Endothelial cell of umbilical vein (primary cell): ENCODE results near the gene CXCL9. TPM values are rescaled to one million over a fixed set of nuclear protein-coding genes. Genes with fewer than 3 reads are reported as not detected.

Experiments used
- BruUV-seq: library from RNA; stranded (reverse); fragments of 400-500 nt; replicated peaks from 2 replicates; lab custom pipeline; 2021; lab: Mats Ljungman, UMichigan
- CTCF ChIA-PET: fragments of 300-600, 350-600 bp; sonication (Branson Sonifier 250); formaldehyde crosslinking; loops from one replicate; lab custom pipeline; 2021; ENCODE audit warnings: antibody characterized with exemption, inconsistent platforms; lab: Charles Lee
- POLR2A ChIA-PET: fragments of 300-600, 350-600 bp; sonication (Branson Sonifier 250); formaldehyde crosslinking; loops from one replicate; lab custom pipeline; 2021; ENCODE audit warnings: antibody characterized with exemption, inconsistent platforms; lab: Charles Lee
- DNase-seq: peaks from one replicate; pipeline ENCODE4 v3.0.0-alpha.2; 2011; ENCODE audit warnings: low read depth, low spot score
- FAIRE-seq: peaks from 2 replicates; lab custom pipeline; 2011; peaks lifted over from hg19 to GRCh38; lab: Jason Lieb, UNC
- H2AFZ ChIP-seq: 2 replicates; pipeline ENCODE4 v1.6.0; 2012; ENCODE audit warnings: low read depth, low read length, control low read depth, inconsistent platforms
- H3K27ac ChIP-seq: 2 replicates; pipeline ENCODE4 v1.5.1; 2011; ENCODE audit warnings: low read depth, mild to moderate bottlenecking, control low read depth, low read length, moderate library complexity; ENCODE audit not compliant: insufficient read depth
- H3K27me3 ChIP-seq, 2 experiments: 2 replicates each; pipeline versions ENCODE4 v1.6.0 to v1.6.1; 2011; ENCODE audit warnings: low read length in 2 of 2, mixed read lengths in 1 of 2; ENCODE audit not compliant: control insufficient read depth in 2 of 2, insufficient read depth in 2 of 2
- H3K36me3 ChIP-seq, 2 experiments: 2 replicates in 1 of 2; 3 replicates in 1 of 2; pipeline ENCODE4 v1.5.1; 2011; ENCODE audit warnings: low read length in 2 of 2, mild to moderate bottlenecking in 1 of 2, moderate library complexity in 1 of 2; ENCODE audit not compliant: control insufficient read depth in 2 of 2, insufficient read depth in 2 of 2; ENCODE audit errors: extremely low read depth in 1 of 2
- H3K4me1 ChIP-seq: 3 replicates; pipeline ENCODE4 v1.5.1; 2011; ENCODE audit warnings: mild to moderate bottlenecking, low read length; ENCODE audit not compliant: control insufficient read depth, insufficient read depth; ENCODE audit errors: extremely low read depth
- H3K4me2 ChIP-seq: 2 replicates; pipeline ENCODE4 v1.6.1; 2011; ENCODE audit warnings: low read length, control low read depth, mixed read lengths; ENCODE audit not compliant: insufficient read depth
- H3K4me3 ChIP-seq, 3 experiments: fragments of 200-600 bp in 1 of 3; sonication (generic), shearing (Covaris generic) in 1 of 3; replicated peaks in 1 of 3; 2 replicates each; pipeline ENCODE4 v1.5.1; 2011 to 2016; ENCODE audit warnings: control low read depth in 3 of 3, low read length in 3 of 3, mild to moderate bottlenecking in 2 of 3, inconsistent platforms in 1 of 3, low read depth in 1 of 3, moderate library complexity in 1 of 3; ENCODE audit not compliant: insufficient read depth in 1 of 3
- H3K79me2 ChIP-seq: 2 replicates; pipeline ENCODE4 v1.6.0; 2012; ENCODE audit warnings: low read length, inconsistent platforms; ENCODE audit not compliant: control insufficient read depth, insufficient read depth
- H3K9ac ChIP-seq: replicated peaks from 2 replicates; pipeline ENCODE3; 2011; ENCODE audit warnings: low read length, control low read depth; ENCODE audit not compliant: insufficient read depth; ENCODE audit errors: extremely low read depth
- H3K9me1 ChIP-seq: replicated peaks from 3 replicates; pipeline ENCODE4 v1.6.0; 2011; ENCODE audit warnings: mild to moderate bottlenecking, low read length; ENCODE audit not compliant: control insufficient read depth, insufficient read depth; ENCODE audit errors: extremely low read depth
- H3K9me3 ChIP-seq: replicated peaks from 2 replicates; pipeline ENCODE4 v1.5.1; 2012; ENCODE audit warnings: low read length, inconsistent platforms; ENCODE audit not compliant: control insufficient read depth, insufficient read depth
- H4K20me1 ChIP-seq: replicated peaks from 2 replicates; pipeline ENCODE3; 2011; ENCODE audit warnings: mild to moderate bottlenecking, low read length; ENCODE audit not compliant: control insufficient read depth, insufficient read depth; ENCODE audit errors: extremely low read depth
- CTCF ChIP-seq, 2 donors: IDR thresholded peaks; 1 replicate in 1 of 2; 2 replicates in 1 of 2; pipeline ENCODE4 v1.5.1; 2011; ENCODE audit warnings: low read length in 2 of 2, mild to moderate bottlenecking in 2 of 2, moderate library complexity in 2 of 2, control low read depth in 1 of 2, inconsistent platforms in 1 of 2, low read depth in 1 of 2; ENCODE audit not compliant: insufficient read depth in 1 of 2; ENCODE audit errors: extremely low read depth in 1 of 2
- EZH2 ChIP-seq: IDR thresholded peaks from 2 replicates; pipeline ENCODE4 v1.6.1; 2012; ENCODE audit warnings: borderline replicate concordance, low read depth, mild to moderate bottlenecking, moderate library complexity, low read length, inconsistent platforms; ENCODE audit not compliant: severe bottlenecking
- FOS ChIP-seq: IDR thresholded peaks from 2 replicates; pipeline ENCODE4 v1.6.1; 2011; ENCODE audit warnings: mild to moderate bottlenecking, low read length, moderate library complexity, borderline replicate concordance; ENCODE audit not compliant: insufficient read depth
- GATA2 ChIP-seq: IDR thresholded peaks from 2 replicates; pipeline ENCODE4 v1.7.0; 2011; ENCODE audit warnings: low read depth, mild to moderate bottlenecking, moderate library complexity, mixed read lengths, low read length; ENCODE audit not compliant: insufficient read length, insufficient read depth
- JUN ChIP-seq: IDR thresholded peaks from 2 replicates; pipeline ENCODE4 v1.6.1; 2011; ENCODE audit warnings: borderline replicate concordance, low read depth; ENCODE audit not compliant: insufficient read length, insufficient read depth
- MAX ChIP-seq: IDR thresholded peaks from 2 replicates; pipeline ENCODE4 v1.6.1; 2011; ENCODE audit not compliant: insufficient read depth, insufficient read length
- MYC ChIP-seq: IDR thresholded peaks from one replicate; pipeline ENCODE4 v1.6.1; 2011; ENCODE audit warnings: mild to moderate bottlenecking, low read depth, low read length
- POLR2A ChIP-seq: IDR thresholded peaks from 2 replicates; pipeline ENCODE4 v1.6.1; 2012; ENCODE audit warnings: low read depth, mild to moderate bottlenecking, control low read depth, low read length
- POLR2AphosphoS5 ChIP-seq: IDR thresholded peaks from 2 replicates; pipeline ENCODE4 v1.6.1; 2012; ENCODE audit warnings: low read depth, mild to moderate bottlenecking, control low read depth, low read length, moderate library complexity; ENCODE audit not compliant: insufficient read depth
- dilution Hi-C: fragments of 300-500 bp; cut with MboI; formaldehyde crosslinking; loops from one replicate; pipeline ENCODE4 v1.15.0; 2019; ENCODE audit warnings: low sequenced_read_pairs; ENCODE audit not compliant: extremely low pct_ligation_motif_present
- intact Hi-C: fragments of 100-400 bp; cut with micrococcal nuclease; formaldehyde crosslinking; loops from one replicate; pipeline ENCODE4 v1.10.0; 2022
- polyA plus RNA-seq, 4 experiments: library from polyadenylated mRNA; depleted of rRNA in 3 of 4; stranded (reverse) in 3 of 4; unstranded in 1 of 4; fragments of >200 nt; gene quantifications; 2 replicates each; pipeline versions ENCODE4 v1.2.1 to v1.2.3, GENCODE V29; 2011 to 2012; ENCODE audit warnings: missing spikeins in 1 of 4
- total RNA-seq: library from RNA; stranded (reverse); gene quantifications from 2 replicates; pipeline ENCODE4 v1.2.3, GENCODE V29; 2021

Gene CXCL9
- total and polyA plus RNA-seq, 2 donors (not counting 3 experiments of a cell fraction or from before 2014, with no cell fraction given) = not detected

GRCh38 chr4:75968084-75968483 is 39.2 kb downstream of the CXCL9 start:
- Histone ChIP-seq H2AFZ (no peak overlapping the region), H3K4me2 (no peak overlapping the region), H3K27ac (no peak overlapping the region), H3K9me1 (no peaks in the 10 kb centered on the region), H3K4me3 (no peak overlapping the region), H3K36me3 (peaks cover 19 to 30% of the 10 kb centered on the region in 2 experiments), H3K9me3 (no peaks in the 10 kb centered on the region), H3K79me2 (no peaks in the 10 kb centered on the region), H4K20me1 (no peaks in the 10 kb centered on the region), H3K27me3 (no peaks in the 10 kb centered on the region), H3K4me1 (no peaks in the 10 kb centered on the region), H3K9ac (no peak overlapping the region)
- BruUV-seq = no TSS peak
- POLR2A ChIA-PET = no interaction called here
- dilution Hi-C loops = no loop called here
- CTCF ChIA-PET = interaction anchor here (0.6 kb wide), 1 partner anchor 118 kb away, joined by 3 read pairs; no protein-coding TSS in a partner anchor
- TF ChIP-seq EZH2 (no peak), JUN (no peak), MYC (no peak), CTCF (IDR thresholded peaks at IDR 0.05; ENCODE audit: extremely low read depth in 1 of 2, insufficient read depth in 1 of 2, low read depth in 1 of 2, low read length in 2 of 2) (no peak), FOS (no peak), POLR2AphosphoS5 (no peak), GATA2 (no peak), MAX (no peak), POLR2A (no peak)
- DNase-seq (no peak), FAIRE-seq (no peak)
- intact Hi-C loops = no loop called here
